CD14-positive monocyte (primary cell): ENCODE results near the gene SLC25A28. TPM values are rescaled to one million over a fixed set of nuclear protein-coding genes. Genes with fewer than 3 reads are reported as not detected.

ENCODE experiments used
- DNase-seq, 3 donors: peaks; one replicate each; pipeline ENCODE4 v3.0.0-alpha.2; 2011 to 2022
- H2AFZ ChIP-seq: 2 replicates; pipeline ENCODE4 v1.6.0; 2012; ENCODE audit warnings: mild to moderate bottlenecking, low read depth, low read length, inconsistent platforms; ENCODE audit not compliant: insufficient read depth, poor library complexity, severe bottlenecking
- H3K27ac ChIP-seq, 2 donors: 1 replicate in 1 of 2; 2 replicates in 1 of 2; pipeline ENCODE4 v1.5.1; 2012 to 2013; ENCODE audit warnings: low read length in 2 of 2, control low read depth in 1 of 2, inconsistent platforms in 1 of 2, low read depth in 1 of 2, mild to moderate bottlenecking in 1 of 2
- H3K27me3 ChIP-seq, 2 donors: one replicate each; pipeline versions ENCODE4 v1.6.0 to v1.6.1; 2011 to 2013; ENCODE audit warnings: low read length in 2 of 2; ENCODE audit not compliant: control insufficient read depth in 2 of 2, insufficient read depth in 2 of 2
- H3K36me3 ChIP-seq, 2 donors: replicated peaks in 1 of 2; 1 replicate in 1 of 2; 2 replicates in 1 of 2; pipeline versions ENCODE4 v1.5.1 to v1.6.1; 2012 to 2013; ENCODE audit warnings: low read length in 2 of 2, control low read depth in 1 of 2, inconsistent platforms in 1 of 2, mild to moderate bottlenecking in 1 of 2; ENCODE audit not compliant: insufficient read depth in 2 of 2, control insufficient read depth in 1 of 2
- H3K4me1 ChIP-seq, 2 donors: 1 replicate in 1 of 2; 2 replicates in 1 of 2; pipeline versions ENCODE4 v1.5.1 to v1.6.1; 2012 to 2013; ENCODE audit warnings: low read length in 2 of 2, control low read depth in 1 of 2, inconsistent platforms in 1 of 2, mild to moderate bottlenecking in 1 of 2, moderate library complexity in 1 of 2; ENCODE audit not compliant: insufficient read depth in 2 of 2, control insufficient read depth in 1 of 2
- H3K4me2 ChIP-seq: replicated peaks from 2 replicates; pipeline ENCODE3; 2012; ENCODE audit warnings: low read length, moderate library complexity, mild to moderate bottlenecking; ENCODE audit not compliant: poor library complexity, severe bottlenecking; ENCODE audit errors: extremely low read depth
- H3K4me3 ChIP-seq, 3 experiments: fragments of 200-600 bp in 1 of 3; sonication (generic) in 1 of 3; replicated peaks in 1 of 3; 1 replicate in 2 of 3; 2 replicates in 1 of 3; pipeline ENCODE4 v1.5.1; 2011 to 2013; ENCODE audit warnings: low read length in 3 of 3, mild to moderate bottlenecking in 3 of 3, control low read depth in 2 of 3, low read depth in 2 of 3, inconsistent platforms in 1 of 3, moderate library complexity in 1 of 3
- H3K79me2 ChIP-seq: 2 replicates; pipeline ENCODE4 v1.6.0; 2012; ENCODE audit warnings: mild to moderate bottlenecking, control low read depth, inconsistent platforms, low read length, moderate library complexity; ENCODE audit not compliant: insufficient read depth
- H3K9ac ChIP-seq: 2 replicates; pipeline ENCODE4 v1.6.0; 2017; ENCODE audit warnings: low read length, mild to moderate bottlenecking; ENCODE audit not compliant: insufficient read depth, poor library complexity, severe bottlenecking
- H3K9me3 ChIP-seq, 2 donors: replicated peaks in 1 of 2; 1 replicate in 1 of 2; 2 replicates in 1 of 2; pipeline versions ENCODE4 v1.5.1 to v1.6.1; 2012 to 2013; ENCODE audit warnings: low read length in 2 of 2, control low read depth in 1 of 2; ENCODE audit not compliant: control insufficient read depth in 1 of 2, insufficient read depth in 1 of 2
- H4K20me1 ChIP-seq: 2 replicates; pipeline ENCODE4 v1.6.0; 2012; ENCODE audit warnings: mild to moderate bottlenecking, low read length, control low read depth, moderate library complexity; ENCODE audit not compliant: insufficient read depth
- H3K27ac Mint-ChIP-seq, 7 donors: one replicate each; pipeline ENCODE4 v1.8.0; 2020; ENCODE audit warnings: mild to moderate bottlenecking in 7 of 7, mixed read lengths in 7 of 7, moderate library complexity in 6 of 7, inconsistent platforms in 2 of 7
- H3K27me3 Mint-ChIP-seq, 3 donors: one replicate each; pipeline ENCODE4 v1.8.0; 2021 to 2022; ENCODE audit warnings: low read depth in 3 of 3, mild to moderate bottlenecking in 3 of 3, mixed read lengths in 3 of 3, moderate library complexity in 3 of 3, inconsistent platforms in 1 of 3
- H3K36me3 Mint-ChIP-seq, 2 donors: one replicate each; pipeline ENCODE4 v1.8.0; 2020; ENCODE audit warnings: mixed read lengths in 2 of 2, inconsistent platforms in 1 of 2, mild to moderate bottlenecking in 1 of 2
- H3K4me1 Mint-ChIP-seq: one replicate; pipeline ENCODE4 v1.8.0; 2020; ENCODE audit warnings: mild to moderate bottlenecking, mixed read lengths
- H3K4me3 Mint-ChIP-seq, 2 donors: one replicate each; pipeline ENCODE4 v1.8.0; 2020; ENCODE audit warnings: mild to moderate bottlenecking in 2 of 2, mixed read lengths in 2 of 2, moderate library complexity in 1 of 2
- H3K9me3 Mint-ChIP-seq, 7 donors: one replicate each; pipeline ENCODE4 v1.8.0; 2020 to 2022; ENCODE audit warnings: mixed read lengths in 7 of 7, mild to moderate bottlenecking in 6 of 7, moderate library complexity in 6 of 7, inconsistent platforms in 2 of 7
- CTCF ChIP-seq: fragments of 200-600 bp; IDR thresholded peaks from one replicate; pipeline ENCODE4 v1.8.0; 2022; ENCODE audit warnings: antibody characterized with exemption, mild to moderate bottlenecking
- WGBS: methylation state at CpG from one replicate; pipeline ENCODE4 v1.1.5; 2013; ENCODE audit warnings: missing lambda C conversion rate; ENCODE audit not compliant: insufficient coverage; 5-methylcytosine and 5-hydroxymethylcytosine counted together
- intact Hi-C, 2 donors: fragments of 100-400 bp; cut with micrococcal nuclease; formaldehyde crosslinking; loops; one replicate each; pipeline versions ENCODE4 v1.15.0 to v1.15.1; 2023
- polyA plus RNA-seq, 3 donors: library from polyadenylated mRNA; depleted of rRNA in 1 of 3; unstranded in 2 of 3; stranded (reverse) in 1 of 3; fragments of 300-500 nt in 2 of 3; fragments of >200 nt in 1 of 3; fragmentation: Illumina TruSeq in 2 of 3; gene quantifications; 1 replicate in 2 of 3; 2 replicates in 1 of 3; pipeline ENCODE4 v1.2.3, GENCODE V29; 2012 to 2021

The SLC25A28 gene
- polyA plus RNA-seq, 3 donors, result 15.4 to 147 (median 15.5) TPM

GRCh38 chr10:99595770-99596465 lies 24.3 kb downstream of the SLC25A28 start:
- Mint-ChIP-seq H3K4me3 (no peak overlapping the region), H3K36me3 (no peaks in the 10 kb centered on the region), H3K27me3 (peaks cover 0 to 5% (median 1%) of the 10 kb centered on the region in 3 donors), H3K4me1 (peaks cover 23% of the 10 kb centered on the region), H3K27ac (peak overlapping the region in 1 of 7 donors; percentile 60), H3K9me3 (no peaks in the 10 kb centered on the region)
- intact Hi-C loops, result no loop called here
- Histone ChIP-seq H3K79me2 (no peaks in the 10 kb centered on the region), H3K4me2 (no peak overlapping the region), H4K20me1 (no peaks in the 10 kb centered on the region), H3K4me3 (no peak overlapping the region), H3K27ac (no peak overlapping the region), H2AFZ (peak overlapping the region; percentile 43), H3K9ac (no peak overlapping the region), H3K9me3 (no peaks in the 10 kb centered on the region), H3K4me1 (peaks cover 9 to 22% of the 10 kb centered on the region in 2 donors), H3K27me3 (no peaks in the 10 kb centered on the region), H3K36me3 (no peaks in the 10 kb centered on the region)
- no peak for DNase-seq
- no peak for TF ChIP-seq CTCF
- WGBS, result 90% methylated on average over 3 of the region's 6 CpGs

GRCh38 chr10:99595236-99595635 lies 25.0 kb downstream of the SLC25A28 start:
- Histone ChIP-seq H3K36me3 (no peaks in the 10 kb centered on the region), H3K27me3 (no peaks in the 10 kb centered on the region), H3K4me1 (peaks cover 6 to 18% of the 10 kb centered on the region in 2 donors), H3K9me3 (no peaks in the 10 kb centered on the region), H3K79me2 (no peaks in the 10 kb centered on the region), H2AFZ (no peak overlapping the region), H3K27ac (no peak overlapping the region), H4K20me1 (no peaks in the 10 kb centered on the region), H3K9ac (no peak overlapping the region), H3K4me2 (no peak overlapping the region), H3K4me3 (no peak overlapping the region)
- H3K27ac Mint-ChIP-seq, result no peak overlapping the region
- peaks cover 0 to 5% (median 1%) of the 10 kb centered on the region in 3 donors for H3K27me3 Mint-ChIP-seq
- no peaks in the 10 kb centered on the region for H3K36me3 Mint-ChIP-seq
- intact Hi-C loops, result no loop called here
- no peak overlapping the region for H3K4me3 Mint-ChIP-seq
- 95% methylated on average over 2 of the region's 3 CpGs for WGBS
- no peak for TF ChIP-seq CTCF
- peaks cover 19% of the 10 kb centered on the region for H3K4me1 Mint-ChIP-seq
- DNase-seq, result no peak
- H3K9me3 Mint-ChIP-seq, result no peaks in the 10 kb centered on the region
